Putamen (tissue), 1 donor: ENCODE measurements around the gene LRRC1.

Experiments
- DNase-seq: peaks from one replicate; pipeline ENCODE4 v3.0.0-alpha.2; 2016; ENCODE audit warnings: low spot score

Gene LRRC1

GRCh38 chr6:53925891-53926290 lies 131.1 kb downstream of the LRRC1 start:
- DNase-seq: no peak

- DNase-seq: no peak
Observed at GRCh38 chr6:53926505-53926904, 131.7 kb downstream of the LRRC1 start.

GRCh38 chr6:53928641-53929040 lies 133.8 kb downstream of the LRRC1 start:
- DNase-seq: no peak

- no peak for DNase-seq
Observed at GRCh38 chr6:53929041-53929820, 134.4 kb downstream of the LRRC1 start.

- no peak for DNase-seq
Observed at GRCh38 chr6:53929821-53930120, 135.0 kb downstream of the LRRC1 start.

GRCh38 chr6:53930330-53930729 lies 135.5 kb downstream of the LRRC1 start:
- no peak for DNase-seq

GRCh38 chr6:53931086-53931485 lies 136.3 kb downstream of the LRRC1 start:
- no peak for DNase-seq

GRCh38 chr6:53932516-53932915 lies 137.7 kb downstream of the LRRC1 start:
- no peak for DNase-seq

- no peak for DNase-seq
Observed at GRCh38 chr6:53934023-53934422, 139.2 kb downstream of the LRRC1 start.

- no peak for DNase-seq
Observed at GRCh38 chr6:53937461-53937860, 142.7 kb downstream of the LRRC1 start.

- no peak for DNase-seq
Observed at GRCh38 chr6:53938810-53939209, 144.0 kb downstream of the LRRC1 start.

- no peak for DNase-seq
Observed at GRCh38 chr6:53939830-53940229, 145.0 kb downstream of the LRRC1 start.

- DNase-seq: peak; percentile 70
Observed at GRCh38 chr6:53943395-53943794, 148.6 kb downstream of the LRRC1 start.

GRCh38 chr6:53944091-53944490 lies 149.3 kb downstream of the LRRC1 start:
- no peak for DNase-seq

GRCh38 chr6:53944543-53944942 lies 149.7 kb downstream of the LRRC1 start:
- DNase-seq: no peak

- no peak for DNase-seq
Observed at GRCh38 chr6:53945765-53946407, 151.1 kb downstream of the LRRC1 start.

- DNase-seq: no peak
Observed at GRCh38 chr6:53947780-53948179, 153.0 kb downstream of the LRRC1 start.

GRCh38 chr6:53951383-53951782 lies 156.6 kb downstream of the LRRC1 start:
- DNase-seq: no peak

- peak; percentile 77 for DNase-seq
Observed at GRCh38 chr6:53956068-53956711, 161.4 kb downstream of the LRRC1 start.

GRCh38 chr6:53956804-53957203 lies 162.0 kb downstream of the LRRC1 start:
- no peak for DNase-seq

- DNase-seq: no peak
Observed at GRCh38 chr6:53959717-53960116, 164.9 kb downstream of the LRRC1 start.

- DNase-seq: peak; percentile 24
Observed at GRCh38 chr6:53960311-53960710, 165.5 kb downstream of the LRRC1 start.

- DNase-seq: no peak
Observed at GRCh38 chr6:53961679-53962370, 167.0 kb downstream of the LRRC1 start.
